NCI-H510A treated with DMSO at 0.1 percent for 48 hours (cell line): ENCODE results near the gene ANAPC10.
"Not testable (repeated sequence)": the region's sequence is repeated elsewhere in the genome, so short reads cannot be mapped to it uniquely, and the experiment has no call there.

ENCODE experiments used
- DNase-seq: peaks from one replicate; lab custom pipeline; 2025; lab: John Stamatoyannopoulos, UW

ANAPC10 gene

DNA sequence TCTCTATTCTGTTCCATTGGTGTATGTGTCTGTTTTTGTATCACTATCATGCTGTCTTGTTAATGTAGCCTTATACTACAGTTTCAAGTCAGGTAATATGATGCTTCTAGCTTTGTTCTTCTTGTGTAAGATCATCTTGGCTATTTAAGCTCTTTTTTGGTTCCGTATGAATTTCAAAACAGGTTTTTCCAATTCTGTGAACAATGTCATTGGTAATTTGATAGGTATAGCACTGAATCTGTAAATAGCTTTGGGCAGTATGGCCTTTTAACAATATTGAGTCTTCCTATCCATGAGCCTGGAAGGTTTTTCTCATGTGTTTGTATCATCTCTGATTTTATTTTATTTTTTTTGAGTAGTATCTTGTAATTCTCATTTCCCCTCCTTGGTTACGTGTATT, 94.3 kb downstream of the ANAPC10 start:
- no peak for DNase-seq

DNA sequence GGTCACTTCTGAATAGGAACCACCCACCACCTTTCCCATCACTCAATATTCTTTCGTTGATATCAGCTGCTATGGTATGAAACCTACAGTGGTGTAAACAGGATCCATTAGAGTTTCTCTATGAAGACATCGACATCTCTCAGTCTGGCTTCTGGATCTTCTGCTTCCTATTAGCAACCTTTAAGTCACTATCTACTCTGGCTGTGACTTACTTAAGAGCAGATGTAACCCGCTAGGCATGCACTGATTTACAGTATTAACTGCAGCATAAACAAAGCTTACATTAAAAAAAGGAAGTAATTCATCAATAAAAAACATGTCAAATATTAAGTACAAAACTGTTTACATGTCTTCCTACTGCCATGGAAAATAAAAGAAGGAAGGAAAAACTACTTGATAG, 96.4 kb downstream of the ANAPC10 start:
- no peak for DNase-seq

DNA sequence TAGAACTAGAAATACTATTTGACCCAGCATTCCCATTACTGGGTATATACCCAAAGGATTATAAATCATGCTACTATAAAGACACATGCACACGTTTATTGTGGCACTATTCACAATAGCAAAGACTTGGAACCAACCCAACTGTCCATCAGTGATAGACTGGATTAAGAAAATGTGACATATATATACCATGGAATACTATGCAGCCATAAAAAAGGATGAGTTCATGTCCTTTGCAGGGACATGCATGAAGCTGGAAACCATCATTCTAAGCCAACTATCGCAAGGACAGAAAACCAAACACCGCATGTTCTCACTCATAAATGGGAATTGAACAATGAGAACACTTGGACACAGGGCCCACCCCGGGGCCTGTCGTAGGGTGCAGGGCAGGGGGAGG, 97.3 kb downstream of the ANAPC10 start:
- not testable (repeated sequence) for DNase-seq

DNA sequence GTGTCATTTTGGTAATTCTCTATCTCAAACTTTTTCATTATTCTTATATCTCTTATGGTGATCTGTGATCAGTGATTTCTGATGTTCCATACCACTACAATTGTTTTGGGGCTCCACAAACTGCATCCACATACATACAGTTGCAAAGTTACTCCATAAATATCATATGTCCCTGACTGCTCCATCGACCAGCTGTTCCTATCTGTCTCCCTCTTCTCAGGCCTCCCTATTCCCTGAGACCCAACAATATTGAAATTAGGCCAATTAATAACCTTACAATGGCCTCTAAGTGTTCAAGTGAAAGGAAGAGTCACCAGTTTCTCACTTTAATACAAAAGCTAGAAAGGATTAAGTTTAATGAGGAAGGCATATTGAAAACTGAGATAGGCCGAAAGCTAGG, 108.7 kb downstream of the ANAPC10 start:
- DNase-seq: no peak

DNA sequence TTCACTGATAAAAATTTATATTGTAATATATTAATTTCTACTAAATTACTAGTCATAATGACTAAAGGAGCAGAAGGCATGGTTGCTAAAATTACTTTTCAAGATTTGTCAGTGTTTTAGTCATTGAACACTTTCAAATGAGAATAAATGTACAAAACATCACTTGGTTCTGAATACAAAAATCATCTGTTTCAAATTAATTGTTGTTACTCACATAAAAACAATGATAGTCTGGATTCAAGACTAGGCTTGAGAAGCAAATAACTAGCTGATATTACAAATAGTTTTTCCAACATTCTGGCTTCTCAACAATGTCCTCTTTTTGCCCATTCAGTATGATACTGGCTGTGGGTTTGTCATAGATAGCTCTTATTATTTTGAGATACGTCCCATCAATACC, 112.5 kb downstream of the ANAPC10 start:
- no peak for DNase-seq

DNA sequence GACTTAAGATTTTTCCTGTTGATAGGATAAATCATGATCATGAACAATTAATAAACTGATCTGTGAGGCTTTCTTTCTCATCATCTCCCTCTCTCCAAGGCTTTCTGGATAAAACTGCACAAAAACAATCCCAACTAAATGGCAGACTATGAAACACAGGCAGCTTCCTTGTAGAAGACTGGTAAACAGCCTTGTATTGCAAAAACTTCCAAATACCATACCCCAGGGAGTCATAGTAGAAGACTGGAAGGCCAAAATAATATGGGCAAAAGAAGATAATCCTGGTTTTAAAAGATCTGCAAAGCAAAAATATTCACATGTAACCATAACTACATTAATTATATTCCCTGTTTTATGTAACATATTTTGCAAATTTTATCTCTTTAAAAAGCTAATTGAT, 113.0 kb downstream of the ANAPC10 start:
- no peak for DNase-seq

DNA sequence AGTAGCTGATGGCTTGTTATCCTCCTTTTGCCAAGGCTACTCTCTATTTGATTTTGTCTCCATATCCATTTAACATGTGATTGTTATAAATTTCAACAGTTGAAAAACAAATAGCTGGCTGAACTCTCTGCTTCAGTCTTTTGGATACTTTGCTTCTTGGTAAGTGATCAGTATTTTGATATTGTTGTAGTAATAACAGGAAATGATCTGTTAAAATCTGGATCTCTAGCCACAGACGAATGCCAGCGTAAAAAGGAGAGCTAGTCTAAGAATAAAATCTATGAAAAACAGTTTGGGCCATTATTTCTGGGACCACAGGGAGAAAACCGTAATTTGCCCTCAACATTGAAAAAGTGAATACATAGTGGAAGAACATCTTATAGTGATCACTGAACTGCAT, 113.8 kb downstream of the ANAPC10 start:
- DNase-seq: no peak

DNA sequence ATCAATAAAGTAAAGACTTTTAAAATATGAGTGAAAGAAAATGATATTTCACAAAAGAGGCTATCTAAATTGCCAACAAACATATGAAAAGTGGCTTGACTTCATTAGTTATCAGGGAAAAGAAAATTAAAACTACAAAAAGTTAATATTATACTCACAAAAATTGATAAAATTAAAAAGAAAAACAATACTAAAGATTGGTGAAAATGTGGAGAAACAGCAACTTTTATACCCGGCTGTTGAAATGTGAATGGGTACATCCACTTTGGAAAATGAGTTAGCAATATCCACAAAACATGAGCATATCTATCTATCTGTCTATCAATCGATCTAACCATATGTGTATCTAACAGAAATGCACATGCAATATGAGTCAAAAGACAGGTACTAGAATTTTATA, 122.3 kb downstream of the ANAPC10 start:
- DNase-seq: no peak

DNA sequence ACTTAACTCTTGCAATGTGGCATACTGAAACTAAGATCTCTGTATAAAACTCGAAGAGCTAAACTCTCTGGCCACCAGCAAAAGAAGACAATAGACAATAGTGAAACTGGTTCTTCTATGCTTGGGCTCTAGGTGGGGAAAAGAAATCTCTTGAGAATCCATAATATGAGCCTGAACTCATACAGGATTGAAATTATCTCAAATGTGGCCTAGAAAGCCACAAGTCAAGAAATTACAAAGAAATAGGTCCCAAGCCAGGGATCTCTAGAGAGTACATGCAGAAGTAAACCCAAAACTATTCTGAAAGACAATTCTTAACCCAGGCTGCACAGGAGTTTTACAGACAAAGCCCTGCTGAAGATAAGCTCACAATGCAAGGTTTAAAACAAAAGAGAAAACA, 127.4 kb downstream of the ANAPC10 start:
- DNase-seq: no peak

DNA sequence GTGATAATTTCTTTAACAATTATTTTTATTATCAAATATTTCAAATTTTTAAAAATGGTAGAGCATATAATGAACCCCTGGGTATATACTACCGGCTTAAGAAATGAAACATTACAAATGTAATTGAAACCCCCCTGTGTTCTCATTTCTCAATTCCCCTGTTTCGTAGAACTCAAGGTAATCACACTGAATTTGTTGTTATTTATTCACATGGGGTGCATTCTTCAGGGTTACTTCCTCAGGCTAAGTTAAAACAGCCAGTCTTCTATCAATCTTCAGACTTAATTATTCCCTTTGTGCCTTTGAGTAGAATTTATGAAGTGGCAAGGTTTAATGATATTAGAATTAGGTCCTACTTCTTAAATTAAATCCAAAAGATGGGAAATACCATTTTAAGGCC, 128.2 kb downstream of the ANAPC10 start:
- no peak for DNase-seq

DNA sequence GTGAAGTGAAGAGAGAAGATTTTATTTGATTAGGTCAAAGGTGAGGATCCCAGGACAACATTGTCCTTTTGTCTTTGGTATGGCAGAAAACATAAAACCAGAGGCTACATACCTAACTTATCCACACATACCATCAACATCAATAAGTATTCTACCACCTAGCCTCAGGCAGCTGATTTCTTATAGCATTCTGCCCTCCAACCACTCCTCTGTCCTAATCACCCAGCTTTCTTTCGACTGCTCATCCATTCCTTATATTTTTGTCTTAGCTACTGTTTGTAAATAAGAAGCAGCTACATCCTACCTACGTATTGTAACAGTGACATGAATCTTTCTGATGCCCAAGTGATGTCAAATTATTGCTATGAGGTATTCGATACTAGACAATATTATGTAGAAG, 129.4 kb downstream of the ANAPC10 start:
- DNase-seq: no peak

DNA sequence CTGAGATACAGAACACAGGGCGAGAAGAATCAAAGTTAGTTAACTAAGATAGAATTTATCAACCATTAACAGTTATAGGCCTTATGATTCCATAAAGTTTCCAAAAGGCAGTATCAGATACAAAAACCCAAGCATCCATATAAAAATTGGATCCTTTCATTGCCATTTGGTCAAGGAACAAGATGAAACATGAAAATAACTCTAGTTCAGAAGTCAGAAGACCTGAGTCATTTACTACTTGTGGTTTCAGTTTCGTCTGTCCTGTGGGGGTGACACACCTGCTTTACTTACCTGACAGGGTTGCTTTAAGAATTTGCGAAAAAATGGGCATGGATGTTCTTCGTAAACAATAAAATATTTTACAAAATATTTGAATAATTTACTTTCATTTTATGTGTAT, 130.8 kb downstream of the ANAPC10 start:
- no peak for DNase-seq

DNA sequence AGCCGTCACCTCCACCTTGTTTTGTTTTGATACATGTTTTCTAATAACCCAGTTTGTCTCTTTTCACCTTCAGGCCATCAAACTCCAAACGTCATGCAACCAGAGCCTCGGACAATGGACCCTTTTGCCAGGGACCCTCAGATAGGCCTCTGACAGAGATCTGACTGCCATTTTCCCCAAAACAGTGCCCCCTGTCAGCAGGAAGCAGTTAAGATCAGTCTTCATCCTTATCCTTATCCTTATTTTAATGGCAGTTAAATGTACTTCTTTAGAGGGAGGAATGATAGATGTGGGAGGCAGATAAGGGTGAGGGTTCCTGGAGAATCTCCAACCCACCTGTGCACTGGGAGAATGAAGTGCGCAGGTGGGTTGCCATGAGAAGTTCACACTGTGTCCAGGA, 135.7 kb downstream of the ANAPC10 start:
- no peak for DNase-seq

DNA sequence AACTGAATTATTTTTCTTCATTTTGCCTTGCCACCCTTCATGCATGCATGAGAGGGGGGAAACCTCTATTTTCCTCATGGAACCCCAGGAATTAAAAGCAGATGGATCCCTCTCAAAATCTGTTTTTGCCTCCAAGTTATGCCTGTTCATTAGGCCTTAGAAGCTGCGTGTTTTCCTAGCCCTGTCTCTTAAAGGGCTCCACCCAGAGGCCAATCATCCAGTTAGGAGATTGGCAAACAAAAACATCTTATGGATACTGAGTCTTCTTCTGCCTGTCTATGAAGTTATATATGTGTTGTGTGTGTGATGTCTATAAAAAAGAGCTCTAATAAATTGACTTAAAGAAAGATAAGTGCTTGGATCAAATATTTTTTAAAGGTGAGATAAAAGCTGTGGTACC, 142.9 kb downstream of the ANAPC10 start:
- DNase-seq: no peak

DNA sequence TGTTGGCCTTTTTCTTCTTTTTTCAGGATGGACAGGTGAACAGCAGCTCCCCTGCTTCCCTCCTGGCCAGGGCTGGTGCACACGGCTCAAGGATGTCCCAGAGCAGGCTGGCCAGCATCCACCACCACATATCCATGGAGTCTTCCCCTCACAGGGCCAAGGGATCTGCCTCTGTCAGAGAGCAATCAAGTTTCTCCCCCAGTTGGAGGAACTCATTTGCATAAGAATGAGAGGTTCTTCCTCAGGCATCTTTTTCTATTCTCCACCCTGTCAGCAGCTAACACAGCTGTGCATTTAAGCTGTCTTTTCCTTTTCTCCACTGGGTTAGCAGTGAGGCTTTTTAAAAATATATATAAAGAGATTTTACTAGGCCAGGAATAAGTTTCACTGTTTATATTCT, 143.8 kb downstream of the ANAPC10 start:
- DNase-seq: no peak

DNA sequence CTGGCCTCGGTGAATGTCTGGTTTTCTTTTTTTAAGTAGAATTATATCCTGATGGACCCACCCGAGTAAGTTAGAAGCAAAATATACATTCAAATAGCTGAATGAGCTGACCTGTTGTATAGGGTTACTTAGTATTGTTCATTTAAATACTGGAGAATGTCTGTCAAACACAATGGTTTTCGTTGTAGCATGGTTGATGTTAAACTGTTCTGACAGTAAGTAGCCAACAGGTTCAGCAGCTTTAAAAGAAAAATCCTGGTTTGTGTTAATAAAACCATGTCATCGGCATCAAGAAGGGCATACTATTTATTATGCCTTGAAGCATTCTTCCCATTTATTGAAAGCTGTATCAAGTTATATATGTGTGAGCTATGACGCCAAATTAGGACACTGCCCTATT, 149.6 kb downstream of the ANAPC10 start:
- DNase-seq: no peak

DNA sequence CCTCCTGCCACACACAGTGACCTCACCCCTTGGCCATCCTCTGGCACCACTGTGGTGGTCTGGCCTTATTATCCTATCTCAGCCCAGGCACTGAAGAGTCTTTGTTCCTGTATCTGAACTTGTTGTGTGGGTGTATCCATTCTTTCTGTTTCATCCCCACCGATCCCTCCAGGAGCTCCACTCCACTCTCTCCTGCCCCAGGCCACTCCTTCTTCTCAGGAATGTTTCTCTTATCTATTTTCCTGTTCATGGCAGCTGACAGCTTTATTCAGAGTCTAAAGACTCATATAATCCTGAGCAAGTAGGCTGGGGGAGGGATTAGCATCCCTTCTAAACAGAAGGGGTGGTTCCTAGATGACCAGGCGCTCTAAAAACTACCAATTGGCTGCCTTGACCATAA, 150.0 kb downstream of the ANAPC10 start:
- DNase-seq: no peak
